T-helper 1 cell treated with Interleukin-12 subunit alpha and Interleukin-12 subunit beta and Interleukin-4 antibody, amounts not matched to agents 30 μg/mL and 1 μg/mL, for 36 hours (primary cell): ENCODE results near the gene ZNF624.

Source experiments
- H3K27ac Mint-ChIP-seq: one replicate; pipeline ENCODE4 v1.8.0; 2021; ENCODE audit warnings: mild to moderate bottlenecking, mixed read lengths
- H3K27me3 Mint-ChIP-seq: one replicate; pipeline ENCODE4 v1.8.0; 2021; ENCODE audit warnings: low read depth, mixed read lengths
- H3K36me3 Mint-ChIP-seq: one replicate; pipeline ENCODE4 v1.8.0; 2021; ENCODE audit warnings: low read depth, mixed read lengths
- H3K4me1 Mint-ChIP-seq: one replicate; pipeline ENCODE4 v1.8.0; 2021; ENCODE audit warnings: low read depth, mixed read lengths
- H3K4me3 Mint-ChIP-seq: one replicate; pipeline ENCODE4 v1.8.0; 2021; ENCODE audit warnings: mild to moderate bottlenecking, moderate library complexity, mixed read lengths
- H3K9me3 Mint-ChIP-seq: one replicate; pipeline ENCODE4 v1.8.0; 2021; ENCODE audit warnings: mixed read lengths

Gene ZNF624

DNA sequence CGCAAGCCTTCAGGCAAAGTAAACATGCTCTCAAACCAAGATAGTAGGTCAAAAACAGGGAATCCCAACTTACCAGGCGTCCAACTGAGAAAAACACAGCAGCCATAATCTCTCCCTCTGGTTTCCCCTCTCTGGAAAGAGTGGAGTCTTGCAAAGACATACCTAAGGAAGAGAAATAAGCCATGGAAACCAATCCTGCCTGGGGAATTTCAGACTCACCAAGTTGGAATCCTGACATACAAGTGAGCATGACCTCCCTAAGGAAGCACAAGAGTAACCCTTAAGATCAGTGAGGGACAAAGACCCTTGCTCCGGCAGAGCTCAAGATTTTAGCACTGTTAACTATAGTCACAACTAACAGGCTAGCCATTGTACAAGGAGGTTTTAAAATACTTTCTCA is 4.1 kb downstream of the ZNF624 start:
- H3K27ac Mint-ChIP-seq: no peak overlapping the region
- H3K36me3 Mint-ChIP-seq: peaks cover 3% of the 10 kb centered on the region
- H3K9me3 Mint-ChIP-seq: peaks cover 4% of the 10 kb centered on the region

DNA sequence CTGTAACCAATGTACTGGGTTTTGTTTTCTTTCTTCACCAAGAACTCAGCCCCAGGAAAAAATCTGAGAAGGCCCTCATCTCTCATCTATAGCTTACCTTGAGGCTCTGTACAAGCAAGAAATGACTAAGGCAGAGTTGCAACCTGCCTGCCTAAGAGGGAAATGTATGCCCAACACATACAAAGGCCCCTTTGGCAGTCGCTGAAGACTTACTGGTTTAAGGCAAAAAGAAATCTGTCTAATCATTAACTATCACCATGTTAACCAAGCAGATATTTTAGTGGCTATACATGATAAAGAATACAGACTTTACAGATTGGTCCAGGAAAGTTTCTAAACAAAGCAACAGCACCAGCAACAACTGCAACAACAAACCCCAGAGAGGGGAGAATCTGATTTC is 14.2 kb downstream of the ZNF624 start:
- Mint-ChIP-seq H3K27me3 (no peaks in the 10 kb centered on the region), H3K4me3 (no peak overlapping the region), H3K36me3 (peaks cover 19% of the 10 kb centered on the region), H3K4me1 (no peaks in the 10 kb centered on the region), H3K27ac (no peak overlapping the region), H3K9me3 (peaks cover 45% of the 10 kb centered on the region)

More for the DNA sequence above, 4.1 kb downstream of the ZNF624 start:
- H3K4me3 Mint-ChIP-seq: no peak overlapping the region
- H3K4me1 Mint-ChIP-seq: peaks cover 12% of the 10 kb centered on the region
- peaks cover 9% of the 10 kb centered on the region for H3K27me3 Mint-ChIP-seq

DNA sequence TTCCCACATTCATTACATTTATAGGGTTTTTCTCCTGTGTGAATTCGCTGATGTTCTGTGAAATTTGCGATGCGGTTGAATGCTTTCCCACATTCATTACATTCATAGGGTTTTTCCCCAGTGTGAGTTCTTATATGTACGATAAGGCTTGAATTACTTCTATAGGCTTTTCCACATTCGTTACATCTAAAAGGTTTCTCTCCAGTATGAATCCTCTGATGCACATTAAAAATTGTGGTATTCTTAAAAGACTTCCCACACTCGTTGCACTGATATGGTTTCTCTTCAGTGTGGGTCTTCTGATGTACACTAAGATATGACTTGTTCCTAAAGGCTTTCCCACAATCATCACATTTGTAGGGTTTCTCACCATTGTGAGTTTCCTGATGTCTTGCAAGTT is 30.4 kb downstream of the ZNF624 start:
- H3K4me1 Mint-ChIP-seq: no peaks in the 10 kb centered on the region
- peaks cover 73% of the 10 kb centered on the region for H3K9me3 Mint-ChIP-seq
- peaks cover 28% of the 10 kb centered on the region for H3K36me3 Mint-ChIP-seq

DNA sequence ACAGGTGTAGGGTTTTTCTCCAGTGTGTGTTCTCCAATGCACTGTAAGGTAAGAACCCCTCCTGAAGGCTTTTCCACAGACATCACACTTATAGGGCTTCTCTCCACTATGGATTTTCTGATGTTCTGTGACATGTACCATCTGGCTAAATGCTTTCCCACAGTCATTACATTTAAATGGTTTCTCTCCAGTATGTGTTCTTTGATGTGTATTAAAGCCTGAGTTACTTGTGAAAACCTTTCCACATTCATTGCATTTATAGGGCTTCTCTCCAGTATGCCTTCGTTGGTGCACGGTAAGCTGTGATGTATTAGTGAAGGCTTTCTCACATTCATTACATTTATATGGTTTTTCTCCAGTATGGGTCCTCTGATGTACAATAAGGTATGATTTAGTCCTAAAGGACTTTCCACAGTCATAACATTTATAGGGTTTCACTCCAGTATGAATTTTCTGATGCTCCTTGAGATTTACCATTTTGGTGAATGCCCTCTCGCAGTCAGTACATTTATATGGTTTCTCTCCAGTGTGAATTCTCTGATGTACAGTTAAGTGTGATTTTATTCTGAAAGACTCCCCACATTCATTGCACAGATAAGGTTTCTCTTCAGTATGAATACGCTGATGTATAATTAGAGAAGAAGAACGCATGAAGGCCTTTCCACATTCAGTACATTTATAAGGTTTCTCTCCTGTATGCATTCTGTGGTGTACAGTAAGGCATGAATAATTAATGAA is 30.9 kb downstream of the ZNF624 start:
- H3K9me3 Mint-ChIP-seq: peaks cover 73% of the 10 kb centered on the region
- H3K4me1 Mint-ChIP-seq: no peaks in the 10 kb centered on the region
- peaks cover 28% of the 10 kb centered on the region for H3K36me3 Mint-ChIP-seq
- H3K4me3 Mint-ChIP-seq: no peak overlapping the region
- no peak overlapping the region for H3K27ac Mint-ChIP-seq
- H3K27me3 Mint-ChIP-seq: no peaks in the 10 kb centered on the region

More for the DNA sequence above, 30.4 kb downstream of the ZNF624 start:
- H3K27me3 Mint-ChIP-seq: no peaks in the 10 kb centered on the region
- no peak overlapping the region for H3K4me3 Mint-ChIP-seq
- no peak overlapping the region for H3K27ac Mint-ChIP-seq

DNA sequence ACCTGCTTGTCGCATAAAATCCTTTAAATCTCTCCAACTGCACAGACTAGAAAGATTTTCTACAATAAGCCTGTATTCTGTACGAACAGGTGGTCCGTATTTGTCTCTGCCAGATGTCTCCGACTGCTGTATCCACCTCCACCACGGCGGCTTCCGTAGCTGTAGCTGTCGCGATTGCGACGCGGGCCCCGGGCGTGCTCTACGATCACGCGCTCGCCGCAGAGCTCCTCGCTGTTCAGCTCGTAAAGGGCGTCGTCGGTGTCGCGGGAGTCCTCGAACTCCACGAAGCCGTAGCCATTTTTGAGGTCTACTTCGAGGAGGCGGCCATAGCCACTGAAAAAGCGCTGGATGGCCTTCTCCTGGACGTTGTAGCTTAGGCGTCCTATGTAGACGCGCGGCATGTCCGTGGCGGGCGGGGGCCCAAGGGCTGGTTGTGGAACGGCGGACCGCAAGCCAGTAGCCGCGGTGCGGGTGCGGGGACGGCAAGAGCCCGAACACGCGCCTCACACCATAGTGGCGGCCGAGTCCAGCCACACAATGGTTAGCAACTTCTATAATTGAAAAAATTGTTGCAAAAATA is 36.1 kb downstream of the ZNF624 start:
- H3K4me1 Mint-ChIP-seq: no peaks in the 10 kb centered on the region
- H3K9me3 Mint-ChIP-seq: peaks cover 72% of the 10 kb centered on the region
- H3K27ac Mint-ChIP-seq: no peak overlapping the region
- peaks cover 8% of the 10 kb centered on the region for H3K36me3 Mint-ChIP-seq
- H3K4me3 Mint-ChIP-seq: no peak overlapping the region
- H3K27me3 Mint-ChIP-seq: no peaks in the 10 kb centered on the region

DNA sequence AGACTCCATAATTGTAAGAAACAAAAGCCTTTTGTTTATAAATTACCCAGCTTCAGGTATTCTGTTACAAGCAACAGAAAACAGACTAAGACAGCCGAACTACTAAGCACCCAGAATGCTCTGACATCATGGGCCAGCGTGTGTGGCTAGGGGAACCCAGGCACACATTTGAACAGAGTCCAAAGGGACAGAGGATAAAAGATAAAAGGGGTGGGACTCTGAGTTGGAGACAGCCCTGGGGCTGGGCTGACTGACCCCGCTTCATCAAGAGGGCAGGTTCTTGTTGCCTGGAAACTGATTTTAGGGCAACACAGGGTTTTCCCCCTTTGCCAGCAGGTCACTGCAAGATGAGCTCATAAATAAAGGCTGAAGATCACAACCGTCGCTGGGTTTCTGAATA is 54.1 kb downstream of the ZNF624 start:
- Mint-ChIP-seq H3K27me3 (peaks cover 3% of the 10 kb centered on the region), H3K4me1 (no peaks in the 10 kb centered on the region), H3K4me3 (no peak overlapping the region), H3K36me3 (no peaks in the 10 kb centered on the region), H3K27ac (no peak overlapping the region), H3K9me3 (no peaks in the 10 kb centered on the region)

DNA sequence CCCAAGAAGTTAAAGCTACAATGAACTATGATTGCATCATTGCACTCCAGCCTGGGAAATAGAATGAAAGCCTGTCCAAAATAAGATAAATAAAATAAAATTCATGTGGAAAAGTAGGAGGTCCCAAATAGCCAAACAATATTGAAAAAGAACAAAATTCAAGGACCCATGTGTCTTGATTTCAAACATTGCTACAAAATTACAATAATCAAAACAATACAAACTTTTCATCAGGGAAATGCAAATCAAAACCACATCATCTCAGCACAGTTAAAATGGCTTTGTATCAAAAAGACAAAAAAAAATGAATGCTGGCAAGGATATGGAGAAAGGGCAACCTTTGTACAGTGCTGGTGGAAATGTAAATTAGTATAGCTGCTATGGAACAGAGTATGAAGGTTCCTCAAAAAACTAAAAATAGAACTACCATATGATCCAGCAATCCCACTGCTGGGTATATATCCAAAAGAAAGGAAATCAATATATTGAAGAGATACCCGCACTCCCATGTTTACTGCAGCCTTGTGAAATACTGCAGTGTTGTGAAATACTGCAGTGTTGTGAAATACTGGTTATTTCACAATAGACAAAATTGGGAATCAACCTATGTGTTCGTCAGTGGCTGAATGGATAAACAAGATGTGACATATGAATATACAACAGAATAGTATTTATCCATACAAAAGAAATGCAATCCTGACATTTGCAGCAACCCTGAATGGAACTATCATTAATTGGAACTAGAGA is 60.1 kb downstream of the ZNF624 start:
- no peaks in the 10 kb centered on the region for H3K36me3 Mint-ChIP-seq
- H3K4me1 Mint-ChIP-seq: peaks cover 5% of the 10 kb centered on the region
- H3K9me3 Mint-ChIP-seq: no peaks in the 10 kb centered on the region
- H3K27ac Mint-ChIP-seq: no peak overlapping the region
- no peak overlapping the region for H3K4me3 Mint-ChIP-seq
- peaks cover 28% of the 10 kb centered on the region for H3K27me3 Mint-ChIP-seq

DNA sequence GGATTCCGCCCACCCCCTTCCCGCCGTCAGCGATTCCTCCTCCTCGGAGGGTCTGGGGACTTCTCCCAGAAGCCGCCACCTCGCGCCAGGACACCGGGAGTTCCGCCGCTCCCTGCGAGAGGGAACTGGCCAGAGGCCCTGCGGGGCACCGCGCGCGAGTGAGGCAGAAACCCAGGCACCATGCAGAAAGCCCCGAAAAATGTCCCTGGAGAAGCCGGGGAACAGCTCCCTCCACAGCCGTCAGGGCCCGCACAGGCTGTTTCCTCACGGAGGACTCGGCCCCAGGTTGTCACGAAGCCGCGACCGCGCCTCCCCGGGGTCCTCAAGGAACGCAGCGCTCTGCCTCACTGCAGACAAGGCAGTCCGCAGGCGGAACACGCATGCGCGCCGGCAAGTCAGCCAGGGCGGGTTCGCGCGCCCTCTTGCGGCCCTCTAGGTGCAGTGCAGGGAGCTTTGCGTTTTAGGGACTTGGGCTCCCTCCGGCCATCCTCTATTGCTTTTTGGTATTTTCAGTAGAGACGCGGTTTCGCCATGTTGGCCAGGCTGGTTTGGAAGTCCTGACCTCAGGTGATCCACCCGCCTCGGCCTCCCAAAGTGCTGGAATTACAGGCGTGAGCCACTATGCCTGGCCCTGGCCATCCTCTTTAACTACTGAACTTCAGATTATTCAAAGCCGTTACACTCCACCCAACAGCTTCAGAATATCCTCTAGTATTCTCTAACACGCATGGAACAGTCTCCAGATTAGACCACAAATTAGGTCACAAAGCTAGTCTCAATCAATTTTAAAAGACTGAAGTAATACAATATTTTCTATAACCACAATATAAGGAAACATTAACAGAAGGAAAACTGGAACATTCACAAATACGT is 64.3 kb downstream of the ZNF624 start:
- peaks cover 1% of the 10 kb centered on the region for H3K36me3 Mint-ChIP-seq
- no peaks in the 10 kb centered on the region for H3K9me3 Mint-ChIP-seq
- no peak overlapping the region for H3K27ac Mint-ChIP-seq
- H3K4me3 Mint-ChIP-seq: peak overlapping the region; percentile 66
- peaks cover 10% of the 10 kb centered on the region for H3K4me1 Mint-ChIP-seq
- peaks cover 52% of the 10 kb centered on the region for H3K27me3 Mint-ChIP-seq

DNA sequence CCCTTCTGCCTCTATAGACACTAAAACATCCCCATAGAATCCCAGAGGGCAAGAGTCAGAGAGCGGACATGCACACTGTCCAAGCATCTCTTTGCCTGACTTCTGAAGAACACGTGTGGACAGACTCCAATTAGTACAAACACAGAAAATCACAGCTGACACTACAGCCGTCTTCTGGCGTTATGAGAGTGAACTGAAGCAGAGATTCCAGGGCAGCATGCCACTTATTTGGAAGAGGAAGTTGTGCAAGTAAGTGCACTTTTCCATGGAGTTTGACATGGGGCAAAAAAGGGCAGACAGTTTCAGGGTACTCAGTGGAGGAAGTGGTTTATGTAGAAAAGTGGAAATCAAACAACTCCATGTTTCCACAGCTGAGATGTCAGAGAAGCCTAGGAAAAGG is 67.9 kb downstream of the ZNF624 start:
- Mint-ChIP-seq H3K4me3 (no peak overlapping the region), H3K9me3 (peaks cover 4% of the 10 kb centered on the region), H3K36me3 (peaks cover 1% of the 10 kb centered on the region), H3K4me1 (peaks cover 16% of the 10 kb centered on the region), H3K27me3 (peaks cover 52% of the 10 kb centered on the region), H3K27ac (no peak overlapping the region)

DNA sequence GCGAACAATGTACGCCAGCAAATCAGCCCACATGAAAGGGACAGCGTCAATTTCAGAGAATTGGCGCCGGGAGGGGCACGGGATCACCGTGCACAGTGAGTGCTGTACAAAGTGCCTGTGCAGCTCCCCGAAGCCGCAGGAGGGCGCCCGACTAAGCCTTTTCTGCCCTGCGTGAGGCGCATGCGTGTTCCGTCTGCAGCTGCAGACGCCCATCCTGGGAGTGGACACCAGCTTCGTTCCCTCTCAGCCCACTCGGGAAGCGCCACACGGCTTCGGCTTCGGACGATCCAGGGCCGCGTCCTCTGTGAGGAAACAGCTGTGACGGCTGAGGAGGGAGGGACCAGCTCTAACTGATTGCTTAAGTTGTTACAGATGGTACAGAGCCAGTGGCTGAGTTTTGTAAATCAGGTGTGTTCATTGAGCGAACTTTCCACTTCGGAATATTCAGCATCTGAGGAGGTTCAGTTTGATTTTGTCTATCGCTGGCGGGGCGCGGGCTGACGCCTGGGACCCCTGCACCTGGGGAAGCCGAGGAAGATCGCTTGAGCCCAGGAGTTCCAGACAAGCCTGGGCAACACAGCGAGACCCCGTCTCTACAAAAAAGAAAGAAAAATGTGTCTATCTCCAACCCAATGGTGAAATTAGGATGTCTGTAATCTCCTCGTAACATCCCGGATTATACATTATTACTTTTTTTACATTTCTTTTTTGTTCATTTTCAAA is 69.2 kb downstream of the ZNF624 start:
- Mint-ChIP-seq H3K27me3 (peaks cover 46% of the 10 kb centered on the region), H3K4me1 (peaks cover 13% of the 10 kb centered on the region), H3K9me3 (peaks cover 12% of the 10 kb centered on the region), H3K36me3 (peaks cover 1% of the 10 kb centered on the region), H3K4me3 (peak overlapping the region; percentile 71), H3K27ac (no peak overlapping the region)

DNA sequence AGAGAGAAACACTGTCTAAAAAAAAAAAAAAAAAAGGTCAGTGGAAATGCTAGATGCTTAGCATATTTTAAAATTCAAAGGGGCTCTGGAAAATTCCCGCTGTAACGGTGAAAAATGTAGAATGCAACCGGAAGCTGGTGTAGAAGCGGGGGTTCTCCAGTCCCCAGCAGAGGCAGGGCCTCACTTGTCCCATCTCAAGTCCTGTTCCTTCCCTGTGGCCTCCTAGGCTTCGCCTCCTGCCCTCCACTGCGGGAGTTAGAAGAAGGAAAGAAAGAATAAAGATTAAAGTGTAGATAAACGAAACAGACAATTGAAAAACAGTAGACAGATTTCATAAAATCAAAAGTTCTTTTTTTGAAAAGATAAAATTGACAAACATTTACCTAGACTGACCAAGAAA is 69.9 kb downstream of the ZNF624 start:
- peak overlapping the region; percentile 71 for H3K4me3 Mint-ChIP-seq
- H3K4me1 Mint-ChIP-seq: peaks cover 13% of the 10 kb centered on the region
- peaks cover 16% of the 10 kb centered on the region for H3K9me3 Mint-ChIP-seq
- H3K27me3 Mint-ChIP-seq: peaks cover 43% of the 10 kb centered on the region
- H3K36me3 Mint-ChIP-seq: peaks cover 1% of the 10 kb centered on the region
- H3K27ac Mint-ChIP-seq: no peak overlapping the region

DNA sequence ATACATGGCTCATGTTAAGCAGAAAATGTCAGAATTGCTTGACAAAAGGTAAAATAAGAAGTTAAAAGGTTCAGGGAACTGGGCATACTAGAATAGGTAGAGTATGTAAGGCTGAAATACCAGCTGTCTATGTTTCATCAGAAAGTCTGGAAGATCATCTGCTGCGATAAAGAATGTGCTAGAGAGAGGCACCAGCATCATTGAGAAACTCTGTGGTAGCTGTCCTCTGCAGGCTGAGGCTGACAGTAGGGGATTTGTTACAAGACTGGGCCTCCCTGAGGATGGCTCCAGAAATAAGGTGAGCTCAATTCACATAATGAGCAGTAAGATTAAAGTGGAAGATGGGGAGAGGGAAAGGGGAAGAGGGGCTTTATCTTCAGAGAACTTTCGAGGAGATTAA is 80.2 kb downstream of the ZNF624 start:
- Mint-ChIP-seq H3K4me1 (peaks cover 7% of the 10 kb centered on the region), H3K27ac (no peak overlapping the region), H3K27me3 (peaks cover 7% of the 10 kb centered on the region), H3K9me3 (peaks cover 11% of the 10 kb centered on the region), H3K4me3 (no peak overlapping the region), H3K36me3 (no peaks in the 10 kb centered on the region)
